ENCODE data around the gene AKAP10.

The AKAP10 gene

GRCh38 chr17:19886116-19886515, 91.5 kb downstream of the AKAP10 start:
- Histone ChIP-seq H3K4me1 (ENCODE audit: insufficient read depth, low read length, poor library complexity, severe bottlenecking) (no peaks in the 10 kb centered on the region), H3K79me2 (ENCODE audit: insufficient read depth, low read length) (no peaks in the 10 kb centered on the region), H3K4me2 (ENCODE audit: low read depth, low read length, poor library complexity, severe bottlenecking) (no peak overlapping the region), H3K9ac (ENCODE audit: low read depth, low read length, poor library complexity, severe bottlenecking) (no peak overlapping the region), H3K4me3 (ENCODE audit: low read length, poor library complexity, severe bottlenecking) (no peak overlapping the region), H2AFZ (ENCODE audit: low read length) (no peak overlapping the region), H3K9me2 (replicated peaks; ENCODE audit: low read depth, low read length) (no peaks in the 10 kb centered on the region), H4K20me1 (ENCODE audit: insufficient read depth, low read length, poor library complexity, severe bottlenecking) (no peaks in the 10 kb centered on the region), H3K27me3 (ENCODE audit: insufficient read depth, low read length, poor library complexity, severe bottlenecking) (no peaks in the 10 kb centered on the region), H3K36me3 (ENCODE audit: insufficient read depth, low read length) (no peaks in the 10 kb centered on the region), H3K9me3 (ENCODE audit: insufficient read depth, low read depth, low read length) (no peaks in the 10 kb centered on the region), H3F3A (ENCODE audit: low read depth) (no peaks in the 10 kb centered on the region)
- no peak for TF ChIP-seq EZH2phosphoT487 (IDR thresholded peaks at IDR 0.05; ENCODE audit: borderline replicate concordance)
- TF ChIP-seq, protein P1, sequence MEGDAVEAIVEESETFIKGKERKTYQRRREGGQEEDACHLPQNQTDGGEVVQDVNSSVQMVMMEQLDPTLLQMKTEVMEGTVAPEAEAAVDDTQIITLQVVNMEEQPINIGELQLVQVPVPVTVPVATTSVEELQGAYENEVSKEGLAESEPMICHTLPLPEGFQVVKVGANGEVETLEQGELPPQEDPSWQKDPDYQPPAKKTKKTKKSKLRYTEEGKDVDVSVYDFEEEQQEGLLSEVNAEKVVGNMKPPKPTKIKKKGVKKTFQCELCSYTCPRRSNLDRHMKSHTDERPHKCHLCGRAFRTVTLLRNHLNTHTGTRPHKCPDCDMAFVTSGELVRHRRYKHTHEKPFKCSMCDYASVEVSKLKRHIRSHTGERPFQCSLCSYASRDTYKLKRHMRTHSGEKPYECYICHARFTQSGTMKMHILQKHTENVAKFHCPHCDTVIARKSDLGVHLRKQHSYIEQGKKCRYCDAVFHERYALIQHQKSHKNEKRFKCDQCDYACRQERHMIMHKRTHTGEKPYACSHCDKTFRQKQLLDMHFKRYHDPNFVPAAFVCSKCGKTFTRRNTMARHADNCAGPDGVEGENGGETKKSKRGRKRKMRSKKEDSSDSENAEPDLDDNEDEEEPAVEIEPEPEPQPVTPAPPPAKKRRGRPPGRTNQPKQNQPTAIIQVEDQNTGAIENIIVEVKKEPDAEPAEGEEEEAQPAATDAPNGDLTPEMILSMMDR (conservative IDR thresholded peaks at IDR 0.05; ENCODE audit: low read length), result no peak

- H3K4me2 ChIP-seq (ENCODE audit: low read depth, low read length, poor library complexity, severe bottlenecking), result no peak overlapping the region
These were observed 94.0 kb downstream of the AKAP10 start for GRCh38 chr17:19883537-19884215.

DNA sequence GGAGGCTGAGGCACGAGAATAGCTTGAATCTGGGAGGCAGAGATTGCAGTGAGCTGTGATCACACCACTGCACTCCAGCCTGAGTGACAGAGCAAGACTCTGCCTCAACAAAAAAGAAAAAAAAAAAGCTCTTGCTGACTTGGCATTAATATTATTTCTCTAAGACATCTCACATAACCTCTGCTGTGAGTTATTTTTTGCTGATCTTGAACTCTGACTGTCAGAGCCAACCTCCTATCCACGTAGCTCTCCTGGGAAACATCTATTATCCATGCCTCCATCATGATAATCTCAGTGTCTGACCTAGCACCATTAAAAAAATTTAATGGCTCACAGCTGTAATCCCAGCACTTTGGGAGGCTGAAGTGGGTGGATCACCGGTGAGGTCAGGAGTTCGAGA, 97.2 kb downstream of the AKAP10 start:
- Histone ChIP-seq H3K36me3 (ENCODE audit: insufficient read depth, low read length) (no peaks in the 10 kb centered on the region), H3F3A (ENCODE audit: low read depth) (no peaks in the 10 kb centered on the region), H3K9ac (ENCODE audit: low read depth, low read length, poor library complexity, severe bottlenecking) (no peak overlapping the region), H3K9me3 (ENCODE audit: insufficient read depth, low read depth, low read length) (no peaks in the 10 kb centered on the region), H3K4me3 (ENCODE audit: low read length, poor library complexity, severe bottlenecking) (no peak overlapping the region), H3K79me2 (ENCODE audit: insufficient read depth, low read length) (no peaks in the 10 kb centered on the region), H3K4me1 (ENCODE audit: insufficient read depth, low read length, poor library complexity, severe bottlenecking) (peaks cover 23% of the 10 kb centered on the region), H3K27me3 (ENCODE audit: insufficient read depth, low read length, poor library complexity, severe bottlenecking) (no peaks in the 10 kb centered on the region), H3K4me2 (ENCODE audit: low read depth, low read length, poor library complexity, severe bottlenecking) (no peak overlapping the region), H2AFZ (ENCODE audit: low read length) (no peak overlapping the region), H4K20me1 (ENCODE audit: insufficient read depth, low read length, poor library complexity, severe bottlenecking) (no peaks in the 10 kb centered on the region), H3K9me2 (replicated peaks; ENCODE audit: low read depth, low read length) (no peaks in the 10 kb centered on the region)
- TF ChIP-seq, protein P1 (conservative IDR thresholded peaks at IDR 0.05; ENCODE audit: low read length), result no peak
- no peak for TF ChIP-seq EZH2phosphoT487 (IDR thresholded peaks at IDR 0.05; ENCODE audit: borderline replicate concordance)

More at GRCh38 chr17:19883537-19884215, 94.0 kb downstream of the AKAP10 start:
- no peaks in the 10 kb centered on the region for H3K9me3 ChIP-seq (ENCODE audit: insufficient read depth, low read depth, low read length)
- H3K9me2 ChIP-seq (replicated peaks; ENCODE audit: low read depth, low read length), result no peaks in the 10 kb centered on the region
- H3K4me1 ChIP-seq (ENCODE audit: insufficient read depth, low read length, poor library complexity, severe bottlenecking), result no peaks in the 10 kb centered on the region
- no peak overlapping the region for H3K4me3 ChIP-seq (ENCODE audit: low read length, poor library complexity, severe bottlenecking)
- no peaks in the 10 kb centered on the region for H3K36me3 ChIP-seq (ENCODE audit: insufficient read depth, low read length)
- H2AFZ ChIP-seq (ENCODE audit: low read length), result no peak overlapping the region
- H3F3A ChIP-seq (ENCODE audit: low read depth), result no peaks in the 10 kb centered on the region
- H3K9ac ChIP-seq (ENCODE audit: low read depth, low read length, poor library complexity, severe bottlenecking), result no peak overlapping the region
- no peaks in the 10 kb centered on the region for H4K20me1 ChIP-seq (ENCODE audit: insufficient read depth, low read length, poor library complexity, severe bottlenecking)
- no peaks in the 10 kb centered on the region for H3K27me3 ChIP-seq (ENCODE audit: insufficient read depth, low read length, poor library complexity, severe bottlenecking)
- no peaks in the 10 kb centered on the region for H3K79me2 ChIP-seq (ENCODE audit: insufficient read depth, low read length)
- TF ChIP-seq, protein P1 (conservative IDR thresholded peaks at IDR 0.05; ENCODE audit: low read length), result no peak
- no peak for TF ChIP-seq EZH2phosphoT487 (IDR thresholded peaks at IDR 0.05; ENCODE audit: borderline replicate concordance)
